Brain pericyte (primary cell): ENCODE results near the gene CALN1.
"Not testable (repeated sequence)": the region's sequence is repeated elsewhere in the genome, so short reads cannot be mapped to it uniquely, and the experiment has no call there.

Source experiments
- DNase-seq: peaks from one replicate; pipeline ENCODE4 v3.0.0-alpha.2; 2012; ENCODE audit warnings: low read depth, low spot score

CALN1 gene

GRCh38 chr7:71987200-71987767, 424.9 kb downstream of the CALN1 start:
- no peak for DNase-seq

- DNase-seq = no peak
These were observed 427.8 kb downstream of the CALN1 start for GRCh38 chr7:71984348-71984747.

GRCh38 chr7:71982851-71983250, 429.3 kb downstream of the CALN1 start:
- DNase-seq = no peak

GRCh38 chr7:71976645-71977044, 435.5 kb downstream of the CALN1 start:
- DNase-seq = no peak

GRCh38 chr7:71974611-71975010, 437.5 kb downstream of the CALN1 start:
- no peak for DNase-seq

GRCh38 chr7:71972534-71972933, 439.6 kb downstream of the CALN1 start:
- no peak for DNase-seq

GRCh38 chr7:71970725-71971124, 441.4 kb downstream of the CALN1 start:
- DNase-seq = no peak

GRCh38 chr7:71962636-71963035, 449.5 kb downstream of the CALN1 start:
- no peak for DNase-seq

GRCh38 chr7:71961283-71961682, 450.9 kb downstream of the CALN1 start:
- DNase-seq = no peak

GRCh38 chr7:71942115-71942514, 470.0 kb downstream of the CALN1 start:
- DNase-seq = no peak

GRCh38 chr7:71937840-71938371, 474.2 kb downstream of the CALN1 start:
- DNase-seq = no peak

GRCh38 chr7:71935674-71936073, 476.5 kb downstream of the CALN1 start:
- DNase-seq = no peak

GRCh38 chr7:71933426-71933825, 478.7 kb downstream of the CALN1 start:
- no peak for DNase-seq

GRCh38 chr7:71925663-71926062, 486.5 kb downstream of the CALN1 start:
- no peak for DNase-seq

GRCh38 chr7:71914204-71914603, 497.9 kb downstream of the CALN1 start:
- DNase-seq = not testable (repeated sequence)

- DNase-seq = no peak
These were observed 499.7 kb downstream of the CALN1 start for GRCh38 chr7:71912476-71912875.

- no peak for DNase-seq
These were observed 501.1 kb downstream of the CALN1 start for GRCh38 chr7:71911051-71911450.

GRCh38 chr7:71905821-71906220, 506.3 kb downstream of the CALN1 start:
- no peak for DNase-seq

- no peak for DNase-seq
These were observed 507.7 kb downstream of the CALN1 start for GRCh38 chr7:71904484-71904883.

- no peak for DNase-seq
These were observed 511.6 kb downstream of the CALN1 start for GRCh38 chr7:71900556-71900955.

- no peak for DNase-seq
These were observed 515.6 kb downstream of the CALN1 start for GRCh38 chr7:71896535-71896934.

GRCh38 chr7:71886046-71886445, 526.1 kb downstream of the CALN1 start:
- no peak for DNase-seq

GRCh38 chr7:71885487-71885886, 526.7 kb downstream of the CALN1 start:
- no peak for DNase-seq

- DNase-seq = no peak
These were observed 528.7 kb downstream of the CALN1 start for GRCh38 chr7:71883415-71883814.
